Measurements from ENCODE around the gene CACNA1E. TPM values are rescaled to one million over a fixed set of nuclear protein-coding genes. Genes with fewer than 3 reads are reported as not detected.

CACNA1E gene
- total and polyA plus RNA-seq, 10 donors = 0.02 to 6.1 (median 1.2) TPM

DNA sequence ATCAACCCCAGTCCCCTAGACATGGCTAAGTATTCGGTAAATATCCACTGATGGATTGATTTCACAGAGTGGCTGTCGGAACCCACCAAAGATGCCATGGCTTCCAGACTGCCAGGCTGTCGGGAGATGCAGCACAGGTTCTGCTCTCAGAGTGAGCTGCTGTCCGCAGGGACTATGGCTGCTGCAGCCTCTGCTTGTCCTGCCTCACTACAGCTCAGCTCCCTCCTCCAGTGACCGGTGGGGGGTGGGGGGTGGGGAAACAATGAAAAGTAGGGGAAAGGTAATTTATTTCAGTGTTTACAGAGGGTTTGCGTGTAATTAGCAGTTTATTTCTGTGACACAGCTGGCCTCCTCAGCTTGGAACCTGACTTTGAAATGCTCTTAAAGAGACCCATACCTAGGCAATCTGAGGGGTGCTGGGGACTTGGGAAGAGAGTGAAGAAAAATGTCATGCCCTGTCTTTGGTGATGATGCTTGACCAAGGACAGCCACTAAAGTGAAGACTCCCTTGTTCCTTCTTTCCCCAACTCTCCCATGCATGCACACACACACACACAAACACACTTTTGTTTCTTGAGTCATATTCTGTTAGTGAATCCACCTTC, 109.0 kb downstream of the CACNA1E start:
- H3K27ac ChIP-seq = no peak overlapping the region
- TF ChIP-seq, protein P1, sequence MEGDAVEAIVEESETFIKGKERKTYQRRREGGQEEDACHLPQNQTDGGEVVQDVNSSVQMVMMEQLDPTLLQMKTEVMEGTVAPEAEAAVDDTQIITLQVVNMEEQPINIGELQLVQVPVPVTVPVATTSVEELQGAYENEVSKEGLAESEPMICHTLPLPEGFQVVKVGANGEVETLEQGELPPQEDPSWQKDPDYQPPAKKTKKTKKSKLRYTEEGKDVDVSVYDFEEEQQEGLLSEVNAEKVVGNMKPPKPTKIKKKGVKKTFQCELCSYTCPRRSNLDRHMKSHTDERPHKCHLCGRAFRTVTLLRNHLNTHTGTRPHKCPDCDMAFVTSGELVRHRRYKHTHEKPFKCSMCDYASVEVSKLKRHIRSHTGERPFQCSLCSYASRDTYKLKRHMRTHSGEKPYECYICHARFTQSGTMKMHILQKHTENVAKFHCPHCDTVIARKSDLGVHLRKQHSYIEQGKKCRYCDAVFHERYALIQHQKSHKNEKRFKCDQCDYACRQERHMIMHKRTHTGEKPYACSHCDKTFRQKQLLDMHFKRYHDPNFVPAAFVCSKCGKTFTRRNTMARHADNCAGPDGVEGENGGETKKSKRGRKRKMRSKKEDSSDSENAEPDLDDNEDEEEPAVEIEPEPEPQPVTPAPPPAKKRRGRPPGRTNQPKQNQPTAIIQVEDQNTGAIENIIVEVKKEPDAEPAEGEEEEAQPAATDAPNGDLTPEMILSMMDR (IDR thresholded peaks at IDR 0.05 in 8 of 11, conservative IDR thresholded peaks at IDR 0.05 in 3 of 11) = no peak
- TF ChIP-seq POLR2AphosphoS5 (IDR thresholded peaks at IDR 0.05) = no peak
- no peak for TF ChIP-seq POLR2A (IDR thresholded peaks at IDR 0.05)
- H3K4me1 ChIP-seq = no peaks in the 10 kb centered on the region
- 36 to 52% (median 38%) methylated on average over 6 of the region's 6 CpGs for WGBS, 5 donors
- no peak overlapping the region for H3K4me3 ChIP-seq
- no peak for DNase-seq
- H3K27me3 ChIP-seq (replicated peaks in 1 of 7) = peaks cover 0 to 24% (median 0%) of the 10 kb centered on the region in 7 donors
- H3K36me3 ChIP-seq = no peaks in the 10 kb centered on the region
- peaks cover 0 to 4% (median 0%) of the 10 kb centered on the region in 8 donors for H3K9me3 ChIP-seq
- intact Hi-C loops (cut with DNase I; ENCODE audit: low total_unique reads) = no loop called here

DNA sequence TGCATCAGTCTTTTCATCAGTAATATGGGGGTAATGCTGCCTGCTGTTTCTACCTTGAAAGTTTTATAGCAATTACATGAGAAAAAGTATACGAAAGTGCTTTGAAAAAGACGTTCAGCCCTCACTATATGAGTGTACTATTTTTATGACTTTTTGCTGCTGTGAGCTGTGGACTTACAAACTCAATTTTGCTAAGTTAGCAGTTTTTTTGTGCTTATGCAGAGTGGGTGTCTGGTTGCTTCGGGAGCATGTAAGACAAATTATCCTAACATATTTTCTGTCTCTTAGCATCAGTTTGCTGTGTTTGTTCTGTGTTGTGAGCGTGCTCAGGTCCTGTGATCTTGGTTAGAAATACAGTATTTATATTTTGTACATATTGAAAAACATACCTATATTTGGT, 109.7 kb downstream of the CACNA1E start:
- peaks cover 0 to 24% (median 0%) of the 10 kb centered on the region in 7 donors for H3K27me3 ChIP-seq (replicated peaks in 1 of 7)
- H3K4me1 ChIP-seq = no peaks in the 10 kb centered on the region
- no peak overlapping the region for H3K4me3 ChIP-seq
- H3K27ac ChIP-seq = no peak overlapping the region
- TF ChIP-seq POLR2A (IDR thresholded peaks at IDR 0.05) (no peak), POLR2AphosphoS5 (IDR thresholded peaks at IDR 0.05) (no peak)
- TF ChIP-seq, protein P1 (IDR thresholded peaks at IDR 0.05 in 8 of 11, conservative IDR thresholded peaks at IDR 0.05 in 3 of 11) = no peak
- no peaks in the 10 kb centered on the region for H3K36me3 ChIP-seq
- 71 to 87% (median 74%) methylated on average over 4 of the region's 4 CpGs for WGBS, 5 donors
- intact Hi-C loops (cut with DNase I; ENCODE audit: low total_unique reads) = no loop called here
- no peak for DNase-seq
- peaks cover 0 to 6% (median 0%) of the 10 kb centered on the region in 8 donors for H3K9me3 ChIP-seq

DNA sequence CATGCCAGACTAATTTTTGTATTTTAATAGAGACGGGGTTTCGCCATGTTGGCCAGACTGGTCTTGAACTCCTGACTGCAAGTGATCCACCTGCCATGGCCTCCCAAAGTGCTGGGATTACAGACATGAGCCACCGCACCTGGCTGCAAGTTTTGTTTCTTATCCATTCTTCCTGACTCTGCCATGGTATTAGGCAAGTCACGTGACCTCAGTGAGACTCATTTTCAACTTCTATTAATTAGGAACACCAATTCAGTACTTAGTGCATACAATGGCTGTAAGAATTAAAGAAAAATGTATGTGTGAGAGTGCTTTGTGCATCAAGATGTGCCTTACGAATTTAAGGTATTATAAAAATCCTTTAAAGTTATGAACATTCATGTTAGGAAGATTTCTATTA, 111.2 kb downstream of the CACNA1E start:
- TF ChIP-seq POLR2A (IDR thresholded peaks at IDR 0.05) = no peak
- no peak overlapping the region for H3K27ac ChIP-seq
- intact Hi-C loops (cut with DNase I; ENCODE audit: low total_unique reads) = no loop called here
- WGBS, 5 donors = 89 to 95% (median 92%) methylated on average over 5 of the region's 5 CpGs
- H3K36me3 ChIP-seq = no peaks in the 10 kb centered on the region
- no peak overlapping the region for H3K4me3 ChIP-seq
- peaks cover 0 to 24% (median 0%) of the 10 kb centered on the region in 7 donors for H3K27me3 ChIP-seq (replicated peaks in 1 of 7)
- DNase-seq = no peak
- H3K4me1 ChIP-seq = no peaks in the 10 kb centered on the region
- peaks cover 0 to 6% (median 0%) of the 10 kb centered on the region in 8 donors for H3K9me3 ChIP-seq

DNA sequence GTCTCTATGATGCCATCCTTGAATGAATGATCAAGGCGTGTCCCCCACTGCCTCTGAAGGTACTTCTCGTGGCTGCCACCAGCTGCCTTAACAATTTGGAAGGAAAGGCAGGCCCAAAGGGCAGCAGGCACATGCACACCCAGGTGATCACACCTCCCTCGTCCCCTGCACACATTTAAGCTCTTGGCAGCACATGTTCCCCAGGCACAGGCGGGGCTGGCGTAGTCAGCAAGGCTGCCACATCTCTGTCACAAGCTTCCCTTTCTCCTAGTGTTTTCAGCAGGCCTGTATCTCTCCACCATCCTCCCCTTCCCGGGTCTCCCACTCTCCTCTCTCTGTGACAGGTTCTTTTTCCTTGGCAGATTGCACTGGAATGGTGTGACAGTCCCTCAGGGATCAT, 111.9 kb downstream of the CACNA1E start:
- no peak for DNase-seq
- Histone ChIP-seq H3K27me3 (replicated peaks in 1 of 7) (peaks cover 0 to 24% (median 0%) of the 10 kb centered on the region in 7 donors), H3K27ac (no peak overlapping the region), H3K36me3 (no peaks in the 10 kb centered on the region), H3K9me3 (peaks cover 0 to 6% (median 0%) of the 10 kb centered on the region in 8 donors), H3K4me1 (no peaks in the 10 kb centered on the region), H3K4me3 (no peak overlapping the region)
- TF ChIP-seq, protein P1 (IDR thresholded peaks at IDR 0.05 in 8 of 11, conservative IDR thresholded peaks at IDR 0.05 in 3 of 11) = no peak
- no peak for TF ChIP-seq POLR2AphosphoS5 (IDR thresholded peaks at IDR 0.05)
- no peak for TF ChIP-seq POLR2A (IDR thresholded peaks at IDR 0.05)
- intact Hi-C loops (cut with DNase I; ENCODE audit: low total_unique reads) = no loop called here
- WGBS, 5 donors = 70 to 80% (median 76%) methylated on average over 6 of the region's 6 CpGs

Measured in spleen (tissue), 11 donors.